GM18517 (cell line): ENCODE results near the gene GMEB2.
"Not testable (repeated sequence)": the region's sequence is repeated elsewhere in the genome, so short reads cannot be mapped to it uniquely, and the experiment has no call there.

Experiments
- ATAC-seq: cut with Tn5 transposase; IDR thresholded peaks from one replicate; pipeline ENCODE4 v1.9.1; 2021; ENCODE audit warnings: mild to moderate bottlenecking, moderate library complexity; ENCODE audit not compliant: unreplicated experiment

GMEB2 gene

DNA sequence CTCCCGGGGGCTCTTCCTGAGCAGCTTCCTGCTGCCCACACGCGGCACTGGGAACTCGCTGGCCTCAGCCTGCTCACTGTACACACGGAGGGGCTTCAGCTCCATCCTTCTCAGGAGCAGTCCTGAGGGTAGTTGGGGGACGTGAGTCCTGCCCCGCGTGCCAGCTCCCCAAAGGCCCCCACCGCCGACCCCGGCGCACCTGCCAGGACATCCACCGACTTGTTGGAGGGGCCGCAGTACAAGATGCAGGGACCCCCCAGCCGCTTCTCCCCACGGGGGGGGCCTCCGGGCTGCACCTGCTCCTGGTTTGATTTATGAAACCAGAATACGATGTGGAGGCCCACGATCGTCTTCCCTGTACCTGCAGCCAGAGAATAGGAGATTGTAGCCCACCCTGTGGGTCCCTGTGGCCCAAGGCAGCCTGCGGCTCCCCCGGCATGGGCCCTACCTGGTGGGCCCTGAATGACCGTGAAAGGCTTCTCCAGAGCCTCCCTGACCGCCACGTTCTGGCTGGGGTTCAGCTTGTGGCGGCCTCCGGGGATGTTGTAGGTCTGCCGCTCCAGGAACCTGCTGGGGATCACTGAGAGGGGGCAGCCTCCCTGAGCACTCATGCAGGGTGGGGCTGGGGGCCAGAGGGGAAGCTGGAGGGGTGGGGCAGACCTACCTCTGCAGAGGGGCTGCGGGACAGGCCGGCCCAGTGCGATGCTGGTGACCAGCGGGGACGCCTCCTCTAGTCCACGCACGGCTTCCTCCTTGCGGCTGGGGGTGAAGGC is 65.1 kb downstream of the GMEB2 start:
- no peak for ATAC-seq

DNA sequence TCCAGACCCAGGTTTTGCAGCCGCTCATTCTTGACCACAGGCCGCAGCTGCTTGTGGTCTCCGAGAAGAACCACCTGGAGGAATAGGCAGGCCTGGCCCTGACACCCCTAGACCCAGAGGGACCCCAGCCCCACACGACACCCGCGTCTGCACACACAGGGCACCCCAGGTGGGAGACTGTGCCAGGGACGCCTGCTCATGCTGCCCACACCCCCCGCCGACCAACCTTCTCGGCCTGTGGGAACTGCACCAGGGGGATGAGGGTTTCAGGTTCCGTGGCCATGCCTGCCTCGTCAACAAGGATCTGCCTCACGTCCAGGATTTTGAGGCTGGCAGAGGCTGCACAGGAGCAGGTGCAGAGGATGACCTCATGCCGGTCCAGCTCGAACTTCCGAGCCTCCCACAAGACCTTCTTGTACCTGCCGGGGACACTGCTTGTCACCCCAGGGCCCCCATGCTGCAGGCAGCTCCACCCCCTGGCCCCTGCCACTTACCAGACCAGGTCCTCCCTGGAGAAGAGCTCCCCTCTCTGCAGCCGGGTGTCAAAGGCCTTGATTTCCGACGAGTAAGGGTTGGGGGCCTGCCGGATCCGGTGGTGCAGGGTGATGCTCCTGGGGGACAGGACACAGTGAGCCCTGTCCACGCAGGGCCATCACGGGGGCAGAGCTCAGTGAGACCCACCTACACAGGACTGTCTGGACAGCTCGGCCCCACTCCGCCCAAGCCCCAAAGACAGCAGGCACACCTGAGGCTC is 65.9 kb downstream of the GMEB2 start:
- ATAC-seq: no peak

DNA sequence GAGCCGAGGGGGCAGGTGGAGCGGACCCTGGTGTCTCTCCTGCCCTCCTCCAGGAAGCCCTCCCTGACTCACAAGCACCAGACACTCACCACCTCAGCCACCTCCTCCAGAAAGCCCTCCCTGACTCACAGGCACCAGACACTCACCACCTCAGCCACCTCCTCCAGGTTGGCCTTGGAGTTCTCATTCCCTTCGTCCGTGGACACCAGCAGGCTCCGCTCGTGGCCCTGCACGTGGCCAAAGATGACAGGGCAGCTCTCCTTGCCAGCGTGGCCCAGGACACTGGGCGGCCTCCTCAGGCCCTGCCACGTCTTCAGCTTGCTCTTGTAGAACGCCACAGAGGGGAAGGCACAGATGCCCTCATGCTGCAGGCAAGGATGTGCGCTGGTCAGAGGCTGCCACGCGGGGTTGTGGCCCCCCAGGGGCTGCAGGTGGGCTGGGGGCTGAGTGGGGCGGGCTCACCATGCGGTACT is 66.5 kb downstream of the GMEB2 start:
- no peak for ATAC-seq

DNA sequence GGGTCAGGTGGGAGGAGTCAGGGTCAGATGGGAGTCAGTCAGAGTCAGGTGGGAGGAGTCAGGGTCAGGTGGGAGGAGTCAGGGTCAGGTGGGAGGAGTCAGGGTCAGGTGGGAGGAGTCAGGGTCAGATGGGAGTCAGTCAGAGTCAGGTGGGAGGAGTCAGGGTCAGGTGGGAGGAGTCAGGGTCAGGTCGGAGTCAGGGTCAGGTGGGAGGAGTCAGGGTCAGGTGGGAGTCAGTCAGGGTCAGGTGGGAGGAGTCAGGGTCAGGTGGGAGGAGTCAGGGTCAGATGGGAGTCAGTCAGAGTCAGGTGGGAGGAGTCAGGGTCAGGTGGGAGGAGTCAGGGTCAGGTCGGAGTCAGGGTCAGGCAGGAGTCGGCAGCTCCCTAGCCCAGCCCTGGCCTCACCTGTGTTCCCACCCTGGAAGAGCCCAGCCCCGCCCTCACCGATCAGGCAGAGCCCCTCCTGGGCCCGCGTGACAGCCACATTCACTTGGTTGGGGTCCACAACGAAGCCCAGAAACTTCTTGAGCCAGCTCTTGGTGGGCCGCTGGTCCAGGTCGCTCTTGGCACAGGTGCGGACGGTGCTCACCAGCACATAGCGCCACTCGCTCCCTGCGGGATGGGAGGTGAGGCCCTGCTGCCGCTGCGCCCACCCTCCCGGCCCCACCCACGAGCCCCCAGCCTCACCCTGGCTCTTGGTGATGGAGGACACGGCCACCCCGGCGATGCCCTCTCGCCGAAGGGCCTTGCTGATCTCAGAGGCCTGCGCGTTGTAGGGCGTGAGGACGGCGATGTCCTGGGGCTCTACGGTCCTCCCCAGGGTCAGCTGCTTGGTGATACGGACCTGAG is 67.2 kb downstream of the GMEB2 start:
- not testable (repeated sequence) for ATAC-seq

DNA sequence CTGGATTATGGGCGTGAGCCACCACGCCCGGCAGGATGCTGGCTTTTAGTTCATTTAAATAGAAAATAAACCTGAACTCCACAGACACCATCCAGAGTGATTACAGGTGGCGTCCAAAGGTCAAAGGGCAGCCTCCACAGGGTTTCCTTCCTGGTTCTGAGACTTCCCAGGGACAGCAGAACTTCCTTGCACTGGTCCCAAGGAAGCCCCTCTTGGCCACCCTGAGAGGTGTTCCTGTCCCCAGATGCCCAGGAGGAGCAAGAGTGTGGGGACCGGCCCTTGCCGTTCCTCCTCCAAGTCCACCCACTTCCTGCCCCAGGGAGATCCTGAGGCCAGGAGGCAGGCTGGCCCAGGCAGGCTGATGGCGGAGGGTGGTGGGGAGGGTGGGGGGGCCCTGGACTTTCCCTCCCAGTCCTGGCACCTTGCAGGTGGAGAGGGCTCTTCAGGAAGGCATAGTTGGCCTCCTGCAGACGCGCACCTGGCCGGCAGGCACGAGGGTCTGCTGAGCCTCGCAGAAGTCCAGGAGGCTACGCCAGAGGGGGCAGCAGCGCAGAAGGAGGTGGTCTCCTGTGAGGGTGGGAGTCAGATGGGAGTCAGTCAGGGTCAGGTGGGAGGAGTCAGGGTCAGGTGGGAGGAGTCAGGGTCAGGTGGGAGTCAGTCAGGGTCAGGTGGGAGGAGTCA is 68.0 kb downstream of the GMEB2 start:
- ATAC-seq: no peak

DNA sequence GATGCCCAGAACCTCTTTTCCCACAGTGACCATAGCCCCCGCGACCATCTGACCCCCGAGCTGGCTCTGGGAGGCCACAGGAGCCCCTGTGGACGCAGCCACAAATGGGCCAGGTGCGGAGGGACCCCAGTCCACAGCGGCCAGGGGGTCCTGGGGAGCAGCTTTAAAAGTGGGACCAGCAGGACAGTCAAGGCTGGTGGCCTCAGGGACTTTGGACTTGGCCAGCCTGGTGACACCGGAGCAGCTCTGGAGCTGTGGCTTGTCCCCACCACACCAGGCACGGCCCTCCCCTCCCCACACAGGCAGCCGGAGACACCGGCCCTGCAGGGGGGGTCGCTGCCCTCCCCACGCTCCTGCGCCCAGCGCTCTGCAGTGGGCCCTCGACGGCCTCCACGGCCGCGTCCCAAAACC is 69.4 kb downstream of the GMEB2 start:
- ATAC-seq: no peak

DNA sequence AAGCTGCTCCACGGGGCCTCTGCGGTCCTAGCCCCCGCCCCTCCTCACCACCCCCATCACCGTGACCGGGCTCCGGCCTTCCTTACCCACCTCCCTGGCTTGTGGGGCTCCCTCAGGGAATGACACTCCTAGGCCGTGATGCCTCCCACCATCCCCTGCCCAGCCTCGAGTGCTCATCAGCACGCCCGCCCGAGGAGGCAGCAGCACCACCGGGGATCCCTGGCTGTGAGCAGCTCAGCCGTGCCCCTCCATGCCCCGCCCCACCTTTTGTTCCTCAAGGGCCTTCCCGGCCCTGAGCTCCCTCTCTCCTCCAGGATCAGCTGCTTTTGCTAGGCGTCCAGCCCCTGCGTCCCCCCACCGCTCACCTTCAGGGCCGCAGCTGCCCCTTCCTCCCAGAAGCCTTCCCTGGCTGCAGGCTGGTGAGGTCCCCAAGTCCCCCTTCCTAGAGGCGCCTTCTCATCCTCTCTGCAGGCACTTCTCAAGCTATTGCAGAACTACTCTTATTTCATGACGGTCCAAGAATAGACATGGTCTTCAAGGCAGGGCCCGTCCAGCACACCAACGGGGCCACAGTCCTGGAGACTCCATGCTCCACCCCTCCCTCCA is 69.9 kb downstream of the GMEB2 start:
- no peak for ATAC-seq

DNA sequence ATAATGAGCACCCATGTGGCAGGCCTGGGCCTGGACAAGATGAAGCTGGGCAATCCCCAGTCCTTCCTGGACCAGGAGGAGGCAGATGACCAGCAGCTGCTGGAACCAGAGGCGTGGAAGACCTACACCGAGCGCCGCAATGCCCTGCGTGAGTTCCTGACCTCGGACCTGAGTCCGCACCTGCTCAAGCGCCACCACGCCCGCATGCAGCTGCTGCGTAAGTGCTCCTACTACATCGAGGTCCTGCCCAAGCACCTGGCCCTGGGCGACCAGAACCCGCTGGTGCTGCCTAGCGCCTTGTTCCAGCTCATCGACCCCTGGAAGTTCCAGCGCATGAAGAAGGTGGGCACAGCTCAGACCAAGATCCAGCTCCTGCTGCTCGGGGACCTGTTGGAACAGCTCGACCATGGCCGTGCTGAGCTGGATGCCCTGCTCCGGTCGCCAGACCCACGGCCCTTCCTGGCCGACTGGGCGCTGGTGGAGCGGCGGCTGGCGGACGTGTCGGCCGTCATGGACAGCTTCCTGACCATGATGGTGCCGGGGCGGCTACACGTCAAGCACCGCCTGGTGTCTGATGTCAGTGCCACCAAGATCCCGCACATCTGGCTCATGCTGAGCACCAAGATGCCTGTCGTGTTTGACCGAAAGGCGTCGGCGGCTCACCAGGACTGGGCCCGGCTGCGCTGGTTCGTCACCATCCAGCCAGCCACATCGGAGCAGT is 71.1 kb downstream of the GMEB2 start:
- ATAC-seq: no peak

DNA sequence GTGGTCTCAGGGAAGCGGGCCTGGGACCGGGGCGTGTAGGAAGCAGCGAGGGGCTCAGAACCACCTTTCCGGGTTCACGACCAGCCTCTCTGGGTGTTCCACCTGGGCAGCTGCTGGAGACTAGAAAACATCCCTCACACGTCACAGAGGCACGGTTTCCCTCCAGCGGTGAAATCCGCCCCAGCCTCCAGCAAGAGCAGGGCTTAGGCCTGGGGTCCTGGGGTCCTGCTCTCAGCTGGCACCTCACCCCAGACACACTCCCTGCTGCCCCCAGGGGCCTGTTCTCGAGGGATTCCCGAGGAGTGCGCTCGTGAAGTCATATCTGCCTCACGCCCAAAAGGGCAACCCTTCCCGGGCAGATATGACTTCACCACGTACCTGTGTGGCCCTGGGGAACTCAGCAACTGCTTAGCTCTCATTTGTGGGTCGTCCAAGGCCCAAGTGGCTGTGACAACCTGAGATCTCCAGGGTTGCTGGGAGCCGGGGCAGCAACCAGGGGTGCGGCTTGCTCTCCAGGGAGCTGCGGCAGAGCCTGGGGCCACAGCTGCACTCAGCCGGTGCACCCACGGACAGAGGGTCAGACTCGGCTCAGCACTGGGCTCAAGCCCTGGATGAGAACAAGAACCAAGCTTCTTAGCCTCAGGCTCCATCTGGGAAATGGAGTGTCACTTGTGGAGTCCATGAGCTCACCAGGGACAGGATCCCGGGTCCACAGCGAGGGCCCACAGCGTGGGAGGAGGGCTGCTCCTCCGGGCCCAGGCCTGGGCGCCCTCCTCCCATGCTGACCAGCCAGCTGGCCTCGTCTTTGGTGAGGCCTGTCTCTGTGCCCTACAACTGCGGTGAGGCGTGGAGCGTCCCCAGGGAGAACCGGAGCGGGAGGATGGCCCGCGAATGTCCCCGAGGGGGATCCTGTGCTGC is 72.3 kb downstream of the GMEB2 start:
- ATAC-seq: no peak

DNA sequence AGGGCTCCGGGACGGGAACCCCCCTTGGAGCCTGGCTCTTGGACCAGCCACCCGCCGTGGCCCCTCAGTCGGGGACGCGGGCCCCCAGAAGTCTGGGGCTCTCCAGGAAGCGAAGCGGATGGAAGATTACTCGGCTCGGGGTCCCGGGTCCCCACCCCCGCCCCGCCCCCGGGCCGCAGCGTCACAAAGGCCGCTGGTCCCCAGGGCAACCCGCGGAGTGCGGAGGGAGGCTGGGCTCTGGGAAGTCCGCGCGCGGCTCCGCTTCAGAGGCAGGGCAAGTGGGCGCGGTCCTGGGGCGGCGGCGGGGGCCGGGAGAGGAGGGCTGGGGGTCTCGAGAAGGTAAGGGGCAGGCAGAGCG is 73.0 kb downstream of the GMEB2 start, which contains the start of gene FNDC11:
Gene FNDC11 (plus strand): TSS at position 227 of the 358 bp plus-strand sequence. CDS start 1,505 bp downstream, outside the sequence.
- no peak for ATAC-seq

DNA sequence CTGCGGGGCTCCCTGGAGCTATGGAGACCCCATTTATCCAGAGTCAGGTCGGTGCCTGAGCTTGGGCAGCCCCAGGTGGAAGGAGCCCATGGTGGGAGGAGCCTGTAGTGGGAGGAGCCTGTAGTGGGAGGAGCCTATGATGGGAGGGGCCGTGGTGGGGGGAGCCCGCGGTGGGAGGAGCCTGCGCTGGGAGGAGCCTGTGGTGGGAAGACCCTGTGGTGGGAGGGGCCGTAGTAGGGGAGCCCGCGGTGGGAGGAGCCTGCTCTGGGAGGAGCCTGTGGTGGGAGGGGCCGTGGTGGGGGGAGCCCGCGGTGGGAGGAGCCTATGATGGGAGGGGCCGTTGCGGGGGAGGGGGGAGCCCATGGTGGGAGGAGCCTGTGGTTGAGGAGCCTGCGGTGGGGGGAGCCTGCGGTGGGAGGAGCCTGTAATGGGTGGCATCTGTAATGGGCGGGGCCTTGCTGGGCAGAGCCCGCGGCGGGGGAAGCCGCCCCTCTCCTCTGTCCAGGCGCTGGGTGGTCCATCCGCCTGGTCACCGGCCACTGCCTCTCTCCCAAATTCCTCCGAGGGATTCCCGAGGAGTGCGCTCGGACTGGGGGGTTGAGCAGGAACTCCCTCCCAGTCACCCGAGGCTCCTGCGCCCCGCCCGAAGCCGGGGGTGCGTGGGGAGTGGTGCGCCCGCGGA is 73.5 kb downstream of the GMEB2 start:
- ATAC-seq: no peak

DNA sequence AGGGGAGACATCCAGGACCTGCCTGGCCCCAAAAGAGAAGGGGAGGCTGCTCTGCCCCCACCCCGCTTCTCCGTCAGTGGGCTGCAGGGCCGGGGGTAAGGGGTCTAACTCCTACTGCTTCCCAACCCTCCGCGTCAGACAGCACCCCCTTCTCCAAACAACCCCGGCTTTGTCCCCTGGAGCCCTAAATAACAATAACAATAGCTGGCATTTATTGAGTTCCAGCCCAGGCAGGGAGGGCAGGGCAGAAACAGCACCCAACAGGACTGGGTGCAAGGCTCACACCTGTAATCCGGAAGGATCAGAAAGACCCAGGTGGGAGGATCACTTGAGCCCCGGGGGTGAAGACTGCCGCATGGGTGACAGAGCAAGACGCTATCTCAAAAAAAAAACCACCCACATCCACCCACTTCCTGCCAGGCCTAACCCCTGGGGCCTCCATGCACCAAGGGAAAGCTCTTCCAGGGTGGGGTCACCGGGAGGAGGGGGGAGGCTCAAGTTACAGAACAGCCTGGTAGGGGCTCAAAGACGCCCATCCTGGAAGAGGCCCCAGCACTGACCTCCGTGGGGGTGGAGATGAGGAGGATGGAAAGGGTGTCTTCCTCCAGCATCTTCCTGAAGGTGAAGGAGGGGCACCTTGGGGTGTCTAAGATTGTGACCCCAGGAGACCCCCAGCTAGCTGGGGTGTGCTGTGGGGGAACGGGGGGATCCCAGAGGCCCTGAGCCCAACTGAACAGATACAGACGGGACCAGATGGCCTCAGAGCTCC is 74.2 kb downstream of the GMEB2 start:
- ATAC-seq: no peak

DNA sequence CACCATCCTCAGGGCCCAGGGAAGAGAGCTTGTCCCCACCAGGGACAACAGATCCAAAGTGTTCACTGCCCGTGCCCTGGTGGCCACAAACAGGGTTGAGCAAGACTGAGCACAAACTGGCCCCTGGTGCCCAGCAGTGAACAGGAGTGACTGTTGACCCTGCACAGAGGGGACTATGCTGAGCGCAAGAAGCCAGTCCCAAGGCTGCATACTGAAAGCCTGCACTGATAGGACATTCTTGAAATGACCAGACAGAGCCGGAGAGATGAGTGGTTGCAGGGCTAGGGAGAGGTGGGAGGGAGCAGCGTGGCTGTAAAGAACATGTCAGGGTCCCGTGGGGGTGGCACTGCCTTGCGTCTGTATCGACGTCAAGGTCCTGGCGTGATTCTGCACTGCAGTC is 75.8 kb downstream of the GMEB2 start:
- no peak for ATAC-seq

DNA sequence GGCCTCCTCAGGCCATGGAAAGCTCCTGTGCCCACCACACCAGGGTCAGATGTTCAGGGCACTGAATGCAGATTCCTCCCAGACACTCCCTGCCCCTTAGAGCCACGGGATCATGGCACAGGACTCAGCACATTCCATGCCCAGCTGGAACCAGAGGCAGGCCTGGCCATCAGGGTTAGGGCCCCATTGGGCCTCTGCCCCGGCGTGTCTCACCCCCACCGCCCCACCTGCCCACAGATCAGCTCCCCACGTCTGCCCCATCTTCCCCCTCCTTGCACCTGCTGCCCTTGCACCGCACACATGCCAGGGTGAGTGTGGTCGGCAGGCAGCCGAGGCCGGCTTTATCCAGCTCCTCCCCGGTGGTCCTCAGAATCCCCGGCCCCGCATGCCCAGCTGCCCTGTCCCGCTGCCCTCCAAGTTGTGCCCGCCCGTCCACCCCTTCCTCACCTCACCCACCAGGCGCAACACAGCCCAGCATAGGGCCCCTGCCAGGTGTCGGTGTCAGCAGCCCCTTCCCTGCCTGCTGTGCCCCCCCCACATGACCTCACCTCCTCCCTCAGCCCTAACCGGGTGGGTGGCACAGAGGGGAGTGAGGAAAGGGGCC is 77.1 kb downstream of the GMEB2 start:
- no peak for ATAC-seq

DNA sequence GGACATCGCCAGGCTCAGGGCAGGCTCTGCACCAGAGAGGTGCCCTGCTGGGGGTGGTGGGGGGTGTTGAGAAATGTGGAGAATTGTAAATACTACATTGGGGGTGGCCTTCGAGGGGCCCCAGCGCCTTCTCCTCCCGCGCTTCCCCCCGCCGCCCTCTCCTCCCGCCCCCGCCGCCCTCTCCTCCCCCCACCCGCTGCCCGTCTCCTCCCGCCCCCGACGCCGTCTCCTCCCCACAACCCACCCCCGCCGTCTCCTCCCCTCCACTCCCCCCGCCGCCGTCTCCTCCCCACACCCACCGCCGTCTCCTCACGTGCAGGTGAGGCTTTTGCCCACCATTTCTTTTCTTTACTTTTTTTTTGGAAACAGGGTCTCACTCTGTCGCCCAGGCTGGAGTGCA is 77.9 kb downstream of the GMEB2 start:
- ATAC-seq: no peak

DNA sequence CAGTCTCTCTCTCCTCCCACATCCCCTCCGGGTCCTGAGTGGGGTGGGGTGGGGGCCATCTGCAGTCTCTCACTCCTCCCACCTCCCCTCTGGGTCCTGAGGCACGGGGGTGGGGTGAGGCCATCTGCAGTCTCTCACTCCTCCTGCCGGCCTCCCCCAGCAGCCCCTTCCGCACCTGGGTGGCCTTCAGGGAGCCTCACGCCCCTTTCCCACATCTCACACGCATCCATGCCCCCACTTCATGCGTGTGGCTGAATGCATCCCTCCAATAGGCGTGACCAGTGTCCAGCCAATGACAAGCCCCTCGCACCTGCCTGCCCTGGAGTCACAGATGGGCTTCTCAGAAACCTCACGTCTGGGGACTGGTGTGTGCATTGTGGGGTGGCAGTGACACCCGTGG is 78.4 kb downstream of the GMEB2 start:
- no peak for ATAC-seq
